Epithelial cell of prostate (primary cell): ENCODE measurements around the gene ZSWIM1.

Experiments used
- DNase-seq: peaks from one replicate; pipeline ENCODE4 v3.0.0-alpha.2; 2011; ENCODE audit warnings: low read depth, low spot score
- H3K27ac ChIP-seq: fragments of 450-650 bp; 2 replicates; pipeline ENCODE4 v1.5.1; 2017; ENCODE audit warnings: mild to moderate bottlenecking

ZSWIM1 gene

DNA sequence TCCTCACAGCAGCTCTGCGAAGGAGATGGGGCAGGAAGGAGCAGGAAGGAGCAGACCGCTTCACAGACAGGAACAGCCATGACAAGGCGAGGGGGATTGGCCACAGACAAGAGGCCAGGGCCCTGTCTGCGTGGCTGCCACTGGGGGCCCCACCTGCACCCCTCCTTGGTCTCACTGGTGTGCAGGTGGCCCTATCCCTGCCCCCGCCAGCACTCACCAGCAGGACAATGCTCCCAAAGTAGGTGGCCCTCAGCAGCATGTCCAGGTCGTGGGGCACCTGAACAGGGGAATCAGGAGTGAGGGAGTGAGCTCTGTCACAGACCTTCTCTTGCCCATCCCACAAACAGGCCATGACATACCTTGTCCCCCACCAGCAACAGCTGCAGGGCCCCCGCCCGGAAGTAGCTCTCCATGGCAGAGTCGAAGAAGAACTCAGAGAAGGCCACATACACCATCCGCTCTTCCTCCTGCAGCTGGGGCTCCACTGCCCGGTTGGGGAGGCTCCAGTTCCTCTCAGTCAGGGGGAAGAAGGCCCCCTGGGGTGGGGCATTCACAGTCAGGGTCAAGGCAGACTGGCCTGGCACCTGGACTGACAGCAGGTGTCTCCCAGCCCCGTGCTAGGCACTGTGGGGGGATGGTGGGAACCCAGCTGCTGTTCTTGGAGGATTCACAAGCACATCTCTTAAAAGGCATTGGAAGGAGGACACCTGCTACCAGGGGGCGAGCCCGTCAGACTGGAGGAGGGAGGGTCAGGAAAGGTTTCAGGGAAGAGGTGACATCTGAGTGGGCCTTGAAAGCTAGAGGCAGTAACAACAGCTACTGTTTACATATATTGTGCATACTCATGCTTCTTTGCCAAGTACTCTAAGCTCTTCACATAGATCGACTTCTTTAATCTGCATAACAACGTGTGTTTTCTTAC lies 23.8 kb downstream of the ZSWIM1 start:
- DNase-seq, result no peak
- peak overlapping the region; percentile 49 for H3K27ac ChIP-seq

DNA sequence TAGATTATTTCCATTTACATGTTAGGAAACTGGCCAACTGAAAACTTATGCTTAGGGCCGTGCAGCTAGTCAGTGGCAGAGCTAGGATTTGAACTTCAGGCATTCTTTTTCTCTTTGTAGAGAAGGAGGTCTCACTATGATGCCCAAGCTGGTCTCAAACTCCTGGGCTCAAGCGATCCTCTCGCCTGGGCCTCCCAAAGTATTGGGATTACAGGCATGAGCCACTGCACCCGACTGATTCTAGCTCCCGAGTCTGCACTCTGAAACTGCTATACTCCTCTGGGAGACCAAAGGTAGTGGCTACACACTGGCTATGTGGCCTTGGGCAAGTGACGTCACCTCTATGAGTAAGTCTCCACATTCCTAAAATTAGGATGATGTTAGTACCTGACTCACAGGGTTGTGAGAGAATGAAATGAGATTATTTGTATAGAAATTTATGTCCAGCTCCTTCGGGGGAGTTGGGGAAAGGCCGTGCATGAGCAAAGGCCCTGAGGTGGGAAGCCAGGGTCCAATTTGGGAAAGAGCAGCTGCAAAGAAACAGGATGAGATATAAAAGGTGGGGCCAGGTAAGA lies 24.6 kb downstream of the ZSWIM1 start:
- H3K27ac ChIP-seq, result peak overlapping the region; percentile 49

DNA sequence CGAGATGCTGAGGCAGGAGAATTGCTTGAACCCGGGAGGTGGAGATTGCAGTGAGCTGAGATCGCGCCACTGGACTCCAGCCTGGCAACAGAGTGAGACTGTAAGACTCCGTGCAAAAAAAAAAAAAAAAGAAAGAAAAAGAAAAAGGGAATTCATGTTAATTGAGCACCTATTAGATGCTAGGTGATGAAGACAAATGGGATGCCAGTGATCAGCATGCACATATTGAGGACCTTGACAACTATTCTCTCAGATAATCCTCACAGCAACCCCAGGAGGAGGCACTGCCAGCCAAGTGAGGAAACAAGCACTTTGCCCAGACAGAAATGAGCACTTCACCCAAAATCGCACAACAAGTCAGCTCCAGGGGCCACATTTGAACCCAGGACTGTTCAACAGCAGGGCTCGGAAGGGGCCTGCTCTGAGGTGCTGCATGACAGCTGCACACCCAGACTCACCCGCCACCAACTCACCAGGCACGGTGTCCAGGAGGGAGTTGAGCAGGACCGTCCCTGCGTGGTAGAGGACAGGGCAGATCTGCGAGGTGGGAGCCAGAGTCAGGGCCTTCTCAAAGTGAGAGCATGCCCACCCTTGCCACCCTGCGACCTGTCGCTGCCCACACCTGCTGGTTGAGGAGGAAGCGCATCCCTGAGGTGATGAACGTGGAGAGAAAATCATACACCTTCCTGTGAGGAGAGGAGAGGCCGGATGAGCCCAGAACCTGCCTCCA lies 26.4 kb downstream of the ZSWIM1 start:
- DNase-seq, result no peak
- no peak overlapping the region for H3K27ac ChIP-seq

More for the DNA sequence above, 24.6 kb downstream of the ZSWIM1 start:
- DNase-seq, result peak; percentile 36

DNA sequence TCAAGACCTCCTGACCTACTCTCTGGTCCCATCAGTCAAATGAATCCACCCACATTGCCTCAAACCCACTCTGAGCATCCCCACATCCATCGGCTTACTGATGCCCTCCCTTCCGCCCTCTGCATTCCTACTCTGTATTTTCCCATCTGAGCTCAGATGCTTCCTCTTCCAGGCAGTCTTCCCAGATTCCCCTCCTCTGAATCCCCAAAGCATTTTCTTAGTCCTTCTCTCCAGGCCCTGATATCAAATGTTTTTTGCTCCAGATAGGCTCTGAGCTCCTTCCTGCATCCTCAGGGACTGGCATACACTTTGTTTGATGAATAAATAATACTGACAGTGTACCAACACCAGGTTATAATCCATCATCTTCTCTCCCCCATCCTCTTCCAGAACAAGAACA lies 27.1 kb downstream of the ZSWIM1 start:
- DNase-seq, result no peak
- no peak overlapping the region for H3K27ac ChIP-seq

DNA sequence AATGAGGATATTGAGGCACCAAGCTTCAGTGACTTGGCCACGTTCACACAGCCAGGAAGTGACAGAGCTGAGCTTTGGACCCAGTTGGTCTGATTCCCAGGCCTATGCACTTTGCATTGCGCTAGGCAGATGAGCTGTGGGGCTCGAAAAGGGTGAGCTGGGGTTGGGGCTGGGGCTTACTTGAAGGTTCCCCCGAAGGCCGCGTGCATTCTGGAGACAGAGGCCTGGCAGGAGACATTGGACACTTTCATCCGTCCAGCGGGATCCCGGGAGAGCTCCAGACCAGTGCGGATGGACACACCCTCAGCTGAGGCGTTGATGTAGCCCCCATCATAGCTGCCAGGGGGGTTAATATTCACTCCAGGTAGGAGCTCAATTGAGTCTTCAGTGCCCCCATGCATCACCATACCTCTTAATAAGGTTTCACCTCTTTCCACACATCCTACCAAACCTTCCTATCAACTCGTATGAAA lies 28.3 kb downstream of the ZSWIM1 start:
- H3K27ac ChIP-seq, result no peak overlapping the region
- DNase-seq, result no peak

- DNase-seq, result no peak
- H3K27ac ChIP-seq, result peak overlapping the region; percentile 50
Observed at GRCh38 chr20:45909817-45910669, 29.0 kb downstream of the ZSWIM1 start.

DNA sequence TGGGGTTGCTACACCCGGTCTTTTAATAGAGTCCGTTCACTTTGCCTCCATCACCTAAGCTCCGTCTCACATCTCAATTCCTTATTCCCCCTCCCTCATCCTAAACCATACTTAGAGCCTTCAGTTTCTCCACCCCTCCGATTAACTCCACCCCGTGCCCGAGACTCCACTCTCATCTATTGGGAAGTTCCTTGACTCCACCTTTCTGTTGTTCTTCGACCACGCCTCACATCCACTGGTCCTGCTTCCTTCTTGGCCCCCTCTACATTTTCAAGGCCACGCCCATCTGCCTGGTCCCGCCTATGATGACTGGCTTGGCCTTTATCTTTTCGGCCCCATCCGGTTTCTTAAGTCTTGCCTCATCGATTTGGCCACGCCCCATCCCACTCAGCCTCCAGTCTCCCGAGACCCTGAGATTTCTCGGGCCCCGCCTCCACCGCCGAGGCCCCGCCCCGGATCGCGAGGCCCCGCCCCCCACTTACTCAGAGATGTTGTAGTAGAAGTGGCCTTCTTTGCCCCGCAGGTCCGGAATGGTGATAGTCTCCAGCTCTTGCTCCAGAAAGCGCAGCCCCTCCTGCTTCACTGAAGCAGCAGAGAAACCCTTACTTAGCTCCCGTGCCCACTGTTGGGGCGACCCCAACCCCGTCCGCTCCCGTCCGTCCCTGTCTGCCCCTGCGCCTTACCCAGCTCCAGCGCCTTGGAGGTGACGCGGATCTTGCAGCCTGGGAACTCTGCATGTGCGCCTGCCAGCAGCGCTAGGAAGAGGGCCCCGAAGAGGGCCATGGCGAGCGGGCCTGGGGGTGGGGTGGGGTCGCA lies 29.9 kb downstream of the ZSWIM1 start:
- peak; percentile 98 for DNase-seq
- H3K27ac ChIP-seq, result peak overlapping the region; percentile 50

GRCh38 chr20:45911486-45912343 lies 30.7 kb downstream of the ZSWIM1 start, which contains the start of gene PLTP:
Gene PLTP, minus strand, starts transcription at chr20:45912155. Its CDS starts 703 bp downstream, at chr20:45911452.
- H3K27ac ChIP-seq, result peak within 1 kb of the TSS; percentile 50
- DNase-seq, result no peak

- no peak for DNase-seq
- H3K27ac ChIP-seq, result peak overlapping the region; percentile 50
Observed at GRCh38 chr20:45912344-45912682, 31.3 kb downstream of the ZSWIM1 start.

DNA sequence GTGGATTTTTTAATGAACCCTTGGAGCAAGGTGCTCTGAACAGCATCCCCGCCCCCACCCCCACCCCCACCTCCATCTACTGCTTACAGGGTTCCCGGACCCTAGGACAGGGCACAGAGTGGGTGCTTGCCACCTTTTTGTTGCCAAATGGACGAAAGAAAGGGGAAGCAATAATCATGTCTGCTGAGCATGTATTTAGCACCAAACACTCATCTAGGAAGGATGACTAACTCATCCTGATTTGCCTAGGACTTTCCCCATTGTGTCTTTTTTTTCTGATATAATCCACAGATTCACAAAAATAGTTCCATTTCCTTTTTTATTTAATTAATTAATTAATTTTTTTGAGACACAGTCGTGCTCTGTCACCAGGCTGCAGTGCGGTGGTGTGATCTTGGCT lies 32.1 kb downstream of the ZSWIM1 start:
- H3K27ac ChIP-seq, result peak overlapping the region; percentile 50
- no peak for DNase-seq

DNA sequence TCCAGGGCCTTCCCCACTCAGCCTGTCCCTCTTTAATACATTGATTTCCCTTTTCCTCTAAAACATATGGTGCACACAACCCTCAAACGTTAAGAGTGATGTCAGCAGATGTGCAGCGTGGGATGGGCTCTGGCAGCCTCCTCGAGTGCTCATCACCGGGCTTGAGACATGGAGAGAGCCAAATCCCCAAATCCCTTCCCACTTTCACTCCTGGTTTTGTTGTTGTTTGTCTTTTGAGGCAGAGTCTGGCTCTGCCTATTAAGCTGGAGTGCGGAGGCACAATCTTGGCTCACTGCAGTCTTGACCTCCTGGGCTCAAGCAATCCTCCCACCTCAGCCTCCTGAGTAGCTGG lies 36.7 kb downstream of the ZSWIM1 start:
- H3K27ac ChIP-seq, result no peak overlapping the region
- no peak for DNase-seq

- H3K27ac ChIP-seq, result no peak overlapping the region
- DNase-seq, result no peak
Observed at GRCh38 chr20:45918182-45918737, 37.2 kb downstream of the ZSWIM1 start.

GRCh38 chr20:45918779-45919537 lies 37.9 kb downstream of the ZSWIM1 start:
- no peak for DNase-seq
- H3K27ac ChIP-seq, result no peak overlapping the region

DNA sequence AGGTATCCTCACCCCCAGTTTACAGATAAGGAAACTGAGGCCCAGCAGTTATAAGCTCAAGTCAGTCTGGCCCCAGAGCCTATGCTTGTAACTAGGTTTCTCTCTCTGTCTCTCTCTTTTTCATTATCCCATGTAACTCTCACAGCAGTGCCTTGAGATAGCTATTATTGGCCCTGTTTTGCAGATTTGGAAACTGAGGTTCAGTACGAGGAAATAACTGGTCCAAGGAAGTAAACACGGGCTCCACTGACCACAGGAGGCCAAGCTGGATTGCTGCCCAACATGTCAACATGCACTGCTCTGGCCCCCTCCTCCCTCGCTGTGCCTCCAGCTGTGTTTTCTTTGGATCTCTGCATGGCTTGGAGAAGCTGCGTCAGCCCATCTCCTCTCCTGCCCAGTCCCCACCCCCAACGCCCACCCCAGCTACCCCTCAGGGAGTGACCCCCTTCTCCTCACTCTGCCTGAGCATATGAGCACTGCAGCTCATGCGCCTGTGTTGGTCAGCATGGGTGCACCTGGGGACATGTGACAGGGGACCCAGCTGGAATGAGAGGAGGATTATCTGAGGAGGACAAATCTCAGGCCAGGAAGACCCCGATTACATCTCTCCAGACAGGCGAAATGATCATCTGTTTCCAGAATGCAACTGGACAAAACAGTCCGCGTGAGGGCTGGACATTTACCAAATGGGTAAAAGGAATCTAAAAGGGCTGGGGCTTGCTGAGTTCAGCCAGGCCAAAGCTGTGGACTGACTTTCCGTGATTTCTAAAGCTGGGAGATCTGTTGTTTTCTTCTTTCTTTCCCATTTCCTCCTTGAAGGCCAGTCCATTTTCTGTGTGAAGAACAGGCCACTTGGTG lies 38.7 kb downstream of the ZSWIM1 start:
- DNase-seq, result no peak
- no peak overlapping the region for H3K27ac ChIP-seq

- DNase-seq, result no peak
- no peak overlapping the region for H3K27ac ChIP-seq
Observed at GRCh38 chr20:45920462-45921336, 39.7 kb downstream of the ZSWIM1 start.
